Posterior cingulate gyrus (tissue), 11 donors: Measurements from ENCODE around the gene SLC6A11.
A peak's percentile ranks its signal among the peaks of the same experiment; 100 is the strongest.

Experiments used
- DNase-seq, 10 donors: peaks; one replicate each; pipeline versions ENCODE4 v3.0.0 to v3.0.0-alpha.2; 2020 to 2021; ENCODE audit warnings: mixed read lengths in 3 of 10
- intact Hi-C: fragments of 100-400 bp; cut with DNase I; formaldehyde crosslinking; loops from one replicate; pipeline ENCODE4 v1.15.1; 2023

SLC6A11 gene

GRCh38 chr3:10786640-10787039 is 29.4 kb upstream of the SLC6A11 start:
- intact Hi-C loops: no loop called here
- no peak for DNase-seq

- intact Hi-C loops: no loop called here
- DNase-seq: no peak
Observed at GRCh38 chr3:10788451-10788850, 27.6 kb upstream of the SLC6A11 start.

GRCh38 chr3:10790713-10791112 is 25.3 kb upstream of the SLC6A11 start:
- intact Hi-C loops: no loop called here
- no peak for DNase-seq

GRCh38 chr3:10792208-10792607 is 23.8 kb upstream of the SLC6A11 start:
- no peak for DNase-seq
- intact Hi-C loops: no loop called here

GRCh38 chr3:10798600-10799367 is 17.2 kb upstream of the SLC6A11 start:
- intact Hi-C loops: no loop called here
- DNase-seq: no peak

- no peak for DNase-seq
- intact Hi-C loops: no loop called here
Observed at GRCh38 chr3:10804183-10804648, 11.8 kb upstream of the SLC6A11 start.

- DNase-seq: no peak
Observed at GRCh38 chr3:10806006-10806405, 10.0 kb upstream of the SLC6A11 start.

GRCh38 chr3:10808130-10808735 is 7.8 kb upstream of the SLC6A11 start:
- intact Hi-C loops: no loop called here
- no peak for DNase-seq

More at GRCh38 chr3:10806006-10806405, 10.0 kb upstream of the SLC6A11 start:
- intact Hi-C loops: no loop called here

GRCh38 chr3:10808974-10809373 is 7.1 kb upstream of the SLC6A11 start:
- no peak for DNase-seq
- intact Hi-C loops: no loop called here

GRCh38 chr3:10810376-10810775 is 5.7 kb upstream of the SLC6A11 start:
- intact Hi-C loops: no loop called here
- no peak for DNase-seq

GRCh38 chr3:10813425-10813824 is 2.6 kb upstream of the SLC6A11 start:
- intact Hi-C loops: no loop called here
- no peak for DNase-seq

- intact Hi-C loops: no loop called here
- DNase-seq: no peak
Observed at GRCh38 chr3:10814623-10815022, 1.4 kb upstream of the SLC6A11 start.

- intact Hi-C loops: no loop called here
- no peak for DNase-seq
Observed at GRCh38 chr3:10815487-10815886, 541 bp upstream of the SLC6A11 start.

- DNase-seq: no peak
- intact Hi-C loops: no loop called here
Observed at GRCh38 chr3:10816863-10817253, 830 bp downstream of the SLC6A11 start.

GRCh38 chr3:10817506-10817905 is 1.5 kb downstream of the SLC6A11 start:
- intact Hi-C loops: no loop called here
- DNase-seq: peak in 8 of 10 donors; percentile 19 to 92 (median 61)

- intact Hi-C loops: no loop called here
- DNase-seq: no peak
Observed at GRCh38 chr3:10822055-10822454, 6.0 kb downstream of the SLC6A11 start.

- intact Hi-C loops: no loop called here
- no peak for DNase-seq
Observed at GRCh38 chr3:10822708-10823515, 6.9 kb downstream of the SLC6A11 start.

GRCh38 chr3:10823516-10823818 is 7.4 kb downstream of the SLC6A11 start:
- no peak for DNase-seq
- intact Hi-C loops: no loop called here

GRCh38 chr3:10824468-10824867 is 8.4 kb downstream of the SLC6A11 start:
- intact Hi-C loops: no loop called here
- no peak for DNase-seq

GRCh38 chr3:10833855-10834414 is 17.9 kb downstream of the SLC6A11 start:
- no peak for DNase-seq

GRCh38 chr3:10834951-10835350 is 18.9 kb downstream of the SLC6A11 start:
- no peak for DNase-seq
- intact Hi-C loops: no loop called here

More at GRCh38 chr3:10833855-10834414, 17.9 kb downstream of the SLC6A11 start:
- intact Hi-C loops: no loop called here
